PC-3 (cell line): ENCODE results near the gene TTC6.

Experiments used
- CTCF ChIP-seq: fragments of 300-600 bp; sonication (generic); conservative IDR thresholded peaks from 2 replicates; pipeline ENCODE4 v1.5.1; 2017; ENCODE audit warnings: antibody characterized with exemption, low read depth, mild to moderate bottlenecking, low read length
- EZH2 ChIP-seq: fragments of 300-600 bp; sonication (generic); IDR thresholded peaks from one replicate; pipeline ENCODE4 v1.6.1; 2017; ENCODE audit warnings: antibody characterized with exemption, mild to moderate bottlenecking, low read length; ENCODE audit not compliant: unreplicated experiment
- EZH2phosphoT487 ChIP-seq: fragments of 300-600 bp; sonication (generic); IDR thresholded peaks from 2 replicates; pipeline ENCODE4 v1.6.1; 2018; ENCODE audit warnings: mild to moderate bottlenecking, antibody characterized with exemption, low read length, borderline replicate concordance

- no peak for TF ChIP-seq CTCF
- no peak for TF ChIP-seq EZH2
- TF ChIP-seq EZH2phosphoT487 = no peak
Observed at GRCh38 chr14:37553935-37554550, 41.4 kb upstream of the TTC6 start.
